Thyroid gland (tissue), 4 donors: Measurements from ENCODE around the gene COX18.

ENCODE experiments used
- POLR2A ChIP-seq, 2 donors: fragments of 450-650 bp; IDR thresholded peaks; one replicate each; pipeline ENCODE4 v1.6.1; 2017; ENCODE audit warnings: antibody characterized with exemption in 2 of 2, mild to moderate bottlenecking in 2 of 2, moderate library complexity in 1 of 2
- TF ChIP-seq, protein P1 (sequence below), 6 experiments: fragments of 200-600 bp in 3 of 6; fragments of 450-650 bp in 3 of 6; sonication (generic) in 3 of 6; IDR thresholded peaks; one replicate each; pipeline ENCODE4 v1.5.1; 2016 to 2019; ENCODE audit warnings: antibody characterized with exemption in 6 of 6, mild to moderate bottlenecking in 2 of 6, inconsistent platforms in 1 of 6, moderate library complexity in 1 of 6

DNA sequence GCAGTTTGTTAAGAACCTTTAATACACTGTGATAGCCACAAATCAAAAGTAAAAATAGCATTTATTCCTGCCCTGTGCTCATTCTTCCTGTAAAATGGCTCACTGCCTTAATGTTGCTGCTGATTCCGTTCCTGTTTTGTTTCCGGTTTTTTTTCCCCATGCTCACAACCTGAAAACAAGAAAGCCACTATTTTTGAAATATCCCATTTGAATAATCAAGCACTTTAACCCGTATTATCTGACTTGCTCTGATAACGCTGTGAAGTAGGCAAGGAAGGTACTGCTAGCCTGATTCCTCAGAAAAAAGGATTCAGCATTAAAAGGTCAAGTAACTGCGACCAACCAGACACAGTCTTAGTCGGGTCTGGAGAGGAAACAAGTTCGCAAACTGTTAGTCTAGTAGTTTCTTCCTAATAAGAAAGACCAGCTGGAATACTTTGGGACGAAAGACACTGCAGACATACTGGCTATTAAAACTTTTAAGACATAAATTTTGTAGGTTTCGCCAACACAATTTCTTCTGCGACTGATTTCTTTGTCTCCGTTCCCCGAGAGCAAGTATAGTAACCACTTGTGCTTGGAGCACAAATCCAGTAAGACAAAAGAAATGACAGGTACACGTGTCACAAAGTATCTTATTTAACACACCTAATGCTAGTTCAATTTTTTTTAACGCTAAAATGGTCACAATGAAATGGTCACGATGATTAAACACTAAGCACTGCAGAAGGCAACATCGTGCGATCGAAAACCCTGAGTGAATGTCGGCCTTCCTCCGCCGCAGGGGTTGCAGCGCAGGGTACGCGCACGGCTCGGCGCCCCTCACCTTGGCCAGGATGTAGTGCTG is 802 bp downstream of the COX18 start:
- TF ChIP-seq, protein P1, sequence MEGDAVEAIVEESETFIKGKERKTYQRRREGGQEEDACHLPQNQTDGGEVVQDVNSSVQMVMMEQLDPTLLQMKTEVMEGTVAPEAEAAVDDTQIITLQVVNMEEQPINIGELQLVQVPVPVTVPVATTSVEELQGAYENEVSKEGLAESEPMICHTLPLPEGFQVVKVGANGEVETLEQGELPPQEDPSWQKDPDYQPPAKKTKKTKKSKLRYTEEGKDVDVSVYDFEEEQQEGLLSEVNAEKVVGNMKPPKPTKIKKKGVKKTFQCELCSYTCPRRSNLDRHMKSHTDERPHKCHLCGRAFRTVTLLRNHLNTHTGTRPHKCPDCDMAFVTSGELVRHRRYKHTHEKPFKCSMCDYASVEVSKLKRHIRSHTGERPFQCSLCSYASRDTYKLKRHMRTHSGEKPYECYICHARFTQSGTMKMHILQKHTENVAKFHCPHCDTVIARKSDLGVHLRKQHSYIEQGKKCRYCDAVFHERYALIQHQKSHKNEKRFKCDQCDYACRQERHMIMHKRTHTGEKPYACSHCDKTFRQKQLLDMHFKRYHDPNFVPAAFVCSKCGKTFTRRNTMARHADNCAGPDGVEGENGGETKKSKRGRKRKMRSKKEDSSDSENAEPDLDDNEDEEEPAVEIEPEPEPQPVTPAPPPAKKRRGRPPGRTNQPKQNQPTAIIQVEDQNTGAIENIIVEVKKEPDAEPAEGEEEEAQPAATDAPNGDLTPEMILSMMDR (IDR thresholded peaks at IDR 0.05), result no peak
- TF ChIP-seq POLR2A (IDR thresholded peaks at IDR 0.05), result peak in 1 of 2 donors; percentile 6
